Muscle of leg (tissue), 11 donors: Measurements from ENCODE around the gene TBC1D24. TPM values are rescaled to one million over a fixed set of nuclear protein-coding genes. Genes with fewer than 3 reads are reported as not detected.

Experiments used
- DNase-seq: peaks from one replicate; pipeline ENCODE4 v3.0.0; 2013
- H3K27ac ChIP-seq: one replicate; pipeline ENCODE4 v1.5.1; 2013; ENCODE audit warnings: mild to moderate bottlenecking, low read length, control low read depth
- H3K27me3 ChIP-seq: one replicate; pipeline ENCODE4 v1.6.1; 2013; ENCODE audit warnings: low read length; ENCODE audit not compliant: control insufficient read depth, insufficient read depth
- H3K36me3 ChIP-seq: one replicate; pipeline ENCODE4 v1.6.1; 2013; ENCODE audit warnings: low read length; ENCODE audit not compliant: control insufficient read depth, insufficient read depth
- H3K4me1 ChIP-seq: one replicate; pipeline ENCODE4 v1.6.1; 2013; ENCODE audit warnings: low read length; ENCODE audit not compliant: control insufficient read depth, insufficient read depth
- H3K4me3 ChIP-seq: one replicate; pipeline ENCODE4 v1.5.1; 2013; ENCODE audit warnings: low read length, control low read depth
- H3K9me3 ChIP-seq: replicated peaks from 2 replicates; pipeline ENCODE4 v1.6.1; 2013; ENCODE audit warnings: low read depth, low read length; ENCODE audit not compliant: control insufficient read depth
- WGBS: methylation state at CpG from one replicate; pipeline ENCODE4 v1.1.5; 2013; ENCODE audit warnings: missing lambda C conversion rate; ENCODE audit not compliant: insufficient coverage; 5-methylcytosine and 5-hydroxymethylcytosine counted together
- polyA plus RNA-seq, 8 donors: library from polyadenylated mRNA; unstranded; fragments of 120-200 nt; gene quantifications; one replicate each; pipeline versions ENCODE4 v1.2.1 to v1.2.3, GENCODE V29; 2013; ENCODE audit warnings: inconsistent platforms in 1 of 8, low replicate concordance in 1 of 8; ENCODE audit not compliant: insufficient read length in 8 of 8, insufficient read depth in 1 of 8
- total RNA-seq: library from RNA; stranded (reverse); fragments of 120-200 nt; gene quantifications from one replicate; pipeline ENCODE4 v1.2.4, GENCODE V29; 2013

The TBC1D24 gene
- total and polyA plus RNA-seq, 9 donors = 13.7 to 23.0 (median 19.1) TPM

GRCh38 chr16:2518823-2519710 lies 44.1 kb downstream of the TBC1D24 start:
- no peak for DNase-seq
- 83% methylated on average over 33 of the region's 39 CpGs for WGBS
- H3K4me1 ChIP-seq = peaks cover 57% of the 10 kb centered on the region
- H3K27me3 ChIP-seq = no peaks in the 10 kb centered on the region
- peaks cover 40% of the 10 kb centered on the region for H3K36me3 ChIP-seq
- peak overlapping the region; percentile 84 for H3K27ac ChIP-seq
- no peaks in the 10 kb centered on the region for H3K9me3 ChIP-seq
- H3K4me3 ChIP-seq = no peak overlapping the region

- H3K4me3 ChIP-seq = peak overlapping the region; percentile 34
- peaks cover 56% of the 10 kb centered on the region for H3K4me1 ChIP-seq
- DNase-seq = no peak
- 47% methylated on average over 18 of the region's 22 CpGs for WGBS
- H3K36me3 ChIP-seq = peaks cover 46% of the 10 kb centered on the region
- H3K9me3 ChIP-seq = no peaks in the 10 kb centered on the region
- peak overlapping the region; percentile 84 for H3K27ac ChIP-seq
- no peaks in the 10 kb centered on the region for H3K27me3 ChIP-seq
These were observed 44.8 kb downstream of the TBC1D24 start for GRCh38 chr16:2519711-2520080.

- DNase-seq = peak; percentile 94
- under 1% methylated on average over 58 of the region's 83 CpGs for WGBS
- Histone ChIP-seq H3K9me3 (no peaks in the 10 kb centered on the region), H3K4me3 (peak within 1 kb of the TSS; percentile 57), H3K4me1 (peaks cover 51% of the 10 kb centered on the region), H3K27ac (peak within 1 kb of the TSS; percentile 84), H3K36me3 (peaks cover 51% of the 10 kb centered on the region), H3K27me3 (no peaks in the 10 kb centered on the region)
These were observed 45.3 kb downstream of the TBC1D24 start, which contains the start of gene AMDHD2 for GRCh38 chr16:2520097-2520783. TSS of gene AMDHD2 (plus strand) at chr16:2520371. CDS start at chr16:2520459, 88 bp downstream.

DNA sequence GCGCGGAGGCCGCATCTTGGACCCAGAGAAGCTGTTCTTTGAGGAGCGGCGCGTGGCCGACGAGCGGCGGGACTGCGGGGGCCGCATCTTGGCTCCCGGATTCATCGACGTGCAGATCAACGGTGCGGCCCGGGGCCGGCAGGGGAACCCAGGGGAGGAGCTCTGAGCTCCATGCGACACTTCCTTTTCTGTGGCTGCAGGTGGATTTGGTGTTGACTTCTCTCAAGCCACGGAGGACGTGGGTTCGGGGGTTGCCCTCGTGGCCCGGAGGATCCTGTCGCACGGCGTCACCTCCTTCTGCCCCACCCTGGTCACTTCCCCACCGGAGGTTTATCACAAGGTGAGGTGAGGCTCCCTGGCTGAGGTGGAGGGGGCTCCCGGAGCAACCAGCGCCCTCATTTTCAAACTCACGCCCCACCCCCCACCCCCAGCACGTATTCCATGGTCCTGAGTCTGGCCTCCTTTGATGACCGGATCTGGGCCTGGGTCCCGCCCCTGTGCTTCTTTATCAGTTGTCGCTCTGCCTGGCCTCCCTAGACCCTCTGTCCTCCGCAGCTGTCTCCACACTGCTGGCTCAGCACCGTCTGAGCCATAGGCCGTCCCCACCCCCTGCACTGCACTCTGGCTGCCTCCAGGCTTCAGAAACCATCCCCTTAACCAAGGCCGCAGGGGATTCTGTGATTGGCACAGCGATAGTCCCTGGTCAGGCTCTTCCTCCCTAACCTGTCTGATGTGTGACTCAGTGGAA lies 46.0 kb downstream of the TBC1D24 start:
- peak; percentile 31 for DNase-seq
- Histone ChIP-seq H3K4me3 (peak overlapping the region; percentile 57), H3K27me3 (no peaks in the 10 kb centered on the region), H3K4me1 (peaks cover 43% of the 10 kb centered on the region), H3K36me3 (peaks cover 53% of the 10 kb centered on the region), H3K27ac (no peak overlapping the region), H3K9me3 (no peaks in the 10 kb centered on the region)
- WGBS = 16% methylated on average over 28 of the region's 41 CpGs

DNA sequence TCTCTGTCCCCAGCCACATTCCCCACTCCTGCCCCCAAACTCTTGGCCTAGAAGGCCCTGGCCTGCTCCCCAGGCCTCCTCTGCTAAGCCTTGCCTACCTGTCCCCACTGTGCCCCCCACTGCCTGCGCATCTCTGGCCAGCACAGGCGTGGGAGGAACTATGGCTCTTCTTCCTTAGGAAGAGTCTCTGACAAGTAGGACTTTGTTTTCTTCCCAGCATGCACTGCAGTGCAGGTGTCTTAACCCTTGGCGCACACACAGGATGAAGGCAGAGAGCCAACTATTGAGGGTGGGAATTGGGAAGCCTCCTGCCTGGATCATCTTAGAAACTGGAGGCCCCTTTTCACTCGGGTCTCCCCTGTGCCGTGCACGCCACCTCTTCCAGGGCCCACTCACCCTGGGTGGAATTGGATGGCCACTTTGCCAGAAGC lies 48.9 kb downstream of the TBC1D24 start:
- DNase-seq = no peak

GRCh38 chr16:2524339-2524938 lies 49.5 kb downstream of the TBC1D24 start:
- Histone ChIP-seq H3K9me3 (no peaks in the 10 kb centered on the region), H3K4me1 (peaks cover 14% of the 10 kb centered on the region), H3K4me3 (no peak overlapping the region), H3K27me3 (no peaks in the 10 kb centered on the region), H3K36me3 (peaks cover 63% of the 10 kb centered on the region), H3K27ac (no peak overlapping the region)
- DNase-seq = no peak
- WGBS = 93% methylated on average over 7 of the region's 9 CpGs

More for the DNA sequence above, 48.9 kb downstream of the TBC1D24 start:
- no peaks in the 10 kb centered on the region for H3K27me3 ChIP-seq
- WGBS = 92% methylated on average over 6 of the region's 6 CpGs
- H3K4me3 ChIP-seq = no peak overlapping the region
- peaks cover 62% of the 10 kb centered on the region for H3K36me3 ChIP-seq
- no peaks in the 10 kb centered on the region for H3K9me3 ChIP-seq
- no peak overlapping the region for H3K27ac ChIP-seq
- H3K4me1 ChIP-seq = peaks cover 20% of the 10 kb centered on the region

- no peaks in the 10 kb centered on the region for H3K9me3 ChIP-seq
- H3K4me3 ChIP-seq = no peak overlapping the region
- WGBS = 89% methylated on average over 8 of the region's 8 CpGs
- no peak overlapping the region for H3K27ac ChIP-seq
- H3K27me3 ChIP-seq = no peaks in the 10 kb centered on the region
- peaks cover 7% of the 10 kb centered on the region for H3K4me1 ChIP-seq
- H3K36me3 ChIP-seq = peaks cover 65% of the 10 kb centered on the region
- DNase-seq = no peak
These were observed 51.2 kb downstream of the TBC1D24 start for GRCh38 chr16:2526135-2526534.

DNA sequence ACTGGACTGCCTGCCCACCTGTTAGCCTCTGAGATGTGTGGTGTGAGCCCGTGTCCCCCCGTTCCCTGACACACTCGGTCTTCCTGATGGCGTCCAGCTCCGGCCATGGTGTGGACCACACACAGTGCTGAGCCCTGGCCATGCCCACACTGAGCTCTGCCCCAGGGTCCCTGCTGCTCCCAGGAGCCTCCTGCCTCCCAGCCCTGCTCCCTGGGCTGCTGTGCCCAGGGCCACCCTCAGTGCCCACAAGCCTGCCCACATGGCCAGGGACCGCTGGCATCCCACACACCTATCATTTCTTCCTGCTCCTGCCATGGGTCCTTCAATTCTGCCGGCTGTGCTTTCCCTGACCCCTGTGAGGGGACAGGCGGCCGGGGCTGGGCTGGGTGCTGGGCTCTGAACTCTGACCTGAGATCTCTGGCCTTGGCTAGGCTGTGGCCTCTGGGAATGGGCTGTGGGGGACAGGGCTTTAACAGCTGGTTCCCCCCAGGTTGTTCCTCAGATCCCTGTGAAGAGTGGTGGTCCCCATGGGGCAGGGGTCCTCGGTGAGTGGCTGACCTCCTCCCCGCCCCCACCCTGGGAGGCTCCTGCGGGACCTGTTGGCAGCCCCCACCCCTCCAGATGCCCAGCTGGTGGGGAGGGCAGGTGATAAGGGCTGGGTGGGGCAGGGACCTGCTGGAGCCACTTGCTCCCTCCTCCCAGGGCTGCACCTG lies 52.3 kb downstream of the TBC1D24 start:
- peaks cover 63% of the 10 kb centered on the region for H3K36me3 ChIP-seq
- 83% methylated on average over 8 of the region's 12 CpGs for WGBS

DNA sequence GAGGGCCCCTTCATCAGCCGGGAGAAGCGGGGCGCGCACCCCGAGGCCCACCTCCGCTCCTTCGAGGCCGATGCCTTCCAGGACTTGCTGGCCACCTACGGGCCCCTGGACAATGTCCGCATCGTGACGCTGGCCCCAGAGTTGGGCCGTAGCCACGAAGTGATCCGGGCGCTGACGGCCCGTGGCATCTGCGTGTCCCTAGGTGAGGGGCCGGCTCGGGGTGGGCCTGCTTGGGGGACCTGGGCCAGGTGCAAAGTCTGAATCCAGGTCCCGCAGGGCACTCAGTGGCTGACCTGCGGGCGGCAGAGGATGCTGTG lies 52.8 kb downstream of the TBC1D24 start:
- Histone ChIP-seq H3K27me3 (no peaks in the 10 kb centered on the region), H3K9me3 (no peaks in the 10 kb centered on the region), H3K4me3 (no peak overlapping the region), H3K27ac (no peak overlapping the region), H3K4me1 (peaks cover 14% of the 10 kb centered on the region), H3K36me3 (peaks cover 63% of the 10 kb centered on the region)
- DNase-seq = no peak
- WGBS = 95% methylated on average over 17 of the region's 24 CpGs

More for the DNA sequence above, 52.3 kb downstream of the TBC1D24 start:
- no peak overlapping the region for H3K4me3 ChIP-seq
- H3K9me3 ChIP-seq = no peaks in the 10 kb centered on the region
- DNase-seq = no peak
- H3K4me1 ChIP-seq = peaks cover 10% of the 10 kb centered on the region
- H3K27ac ChIP-seq = no peak overlapping the region
- H3K27me3 ChIP-seq = no peaks in the 10 kb centered on the region
